Measurements from ENCODE around the gene GPX4.

Gene GPX4

DNA sequence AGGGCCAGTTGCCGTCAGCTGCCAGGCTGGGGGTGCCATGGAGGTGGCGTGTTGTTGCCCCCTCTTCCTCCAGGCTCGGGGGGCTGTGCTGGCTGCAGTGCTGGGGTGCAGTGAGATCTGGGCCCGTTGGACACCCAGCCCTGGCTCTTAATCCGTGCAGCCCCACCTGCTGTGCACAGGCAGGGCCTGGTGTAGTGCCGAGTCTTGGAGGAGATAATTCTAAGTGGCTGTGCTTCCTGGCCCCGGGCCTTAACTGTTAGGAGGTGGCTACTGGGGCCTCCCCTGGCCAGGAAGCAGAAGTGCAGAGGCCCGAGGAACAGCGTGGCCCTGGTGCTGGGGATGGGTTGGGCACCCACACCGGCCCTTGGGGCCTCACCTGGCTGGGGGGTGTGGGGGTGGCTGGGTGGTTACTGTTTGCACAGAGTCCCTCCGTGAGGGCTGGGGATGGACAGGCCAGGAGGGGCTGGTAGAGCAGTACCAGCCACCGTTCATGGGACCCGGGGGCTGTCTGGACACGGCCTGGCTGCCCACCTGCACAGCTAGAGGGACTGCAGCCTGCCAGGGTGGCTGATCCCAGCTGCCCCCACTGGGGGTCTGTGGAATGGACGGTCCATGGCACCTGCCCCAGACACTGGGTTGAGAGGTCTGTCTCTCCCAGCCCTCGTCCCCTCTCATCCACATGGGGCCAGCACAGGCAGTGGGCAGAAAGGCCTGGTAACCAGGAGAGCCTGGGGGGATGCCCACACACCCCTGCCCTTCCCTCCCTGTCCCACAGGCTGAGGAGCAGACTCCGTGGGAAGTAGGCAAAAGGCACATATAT is 3.3 kb downstream of the GPX4 start:
- TF ChIP-seq, protein P1, sequence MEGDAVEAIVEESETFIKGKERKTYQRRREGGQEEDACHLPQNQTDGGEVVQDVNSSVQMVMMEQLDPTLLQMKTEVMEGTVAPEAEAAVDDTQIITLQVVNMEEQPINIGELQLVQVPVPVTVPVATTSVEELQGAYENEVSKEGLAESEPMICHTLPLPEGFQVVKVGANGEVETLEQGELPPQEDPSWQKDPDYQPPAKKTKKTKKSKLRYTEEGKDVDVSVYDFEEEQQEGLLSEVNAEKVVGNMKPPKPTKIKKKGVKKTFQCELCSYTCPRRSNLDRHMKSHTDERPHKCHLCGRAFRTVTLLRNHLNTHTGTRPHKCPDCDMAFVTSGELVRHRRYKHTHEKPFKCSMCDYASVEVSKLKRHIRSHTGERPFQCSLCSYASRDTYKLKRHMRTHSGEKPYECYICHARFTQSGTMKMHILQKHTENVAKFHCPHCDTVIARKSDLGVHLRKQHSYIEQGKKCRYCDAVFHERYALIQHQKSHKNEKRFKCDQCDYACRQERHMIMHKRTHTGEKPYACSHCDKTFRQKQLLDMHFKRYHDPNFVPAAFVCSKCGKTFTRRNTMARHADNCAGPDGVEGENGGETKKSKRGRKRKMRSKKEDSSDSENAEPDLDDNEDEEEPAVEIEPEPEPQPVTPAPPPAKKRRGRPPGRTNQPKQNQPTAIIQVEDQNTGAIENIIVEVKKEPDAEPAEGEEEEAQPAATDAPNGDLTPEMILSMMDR (IDR thresholded peaks at IDR 0.05; ENCODE audit: borderline replicate concordance, insufficient read depth, low read depth, low read length), result 0 out of 2 replicates have a peak, but pooled peaks have one; percentile 4
- no peak overlapping the region for H3K4me3 ChIP-seq (ENCODE audit: low read depth, low read length)

DNA sequence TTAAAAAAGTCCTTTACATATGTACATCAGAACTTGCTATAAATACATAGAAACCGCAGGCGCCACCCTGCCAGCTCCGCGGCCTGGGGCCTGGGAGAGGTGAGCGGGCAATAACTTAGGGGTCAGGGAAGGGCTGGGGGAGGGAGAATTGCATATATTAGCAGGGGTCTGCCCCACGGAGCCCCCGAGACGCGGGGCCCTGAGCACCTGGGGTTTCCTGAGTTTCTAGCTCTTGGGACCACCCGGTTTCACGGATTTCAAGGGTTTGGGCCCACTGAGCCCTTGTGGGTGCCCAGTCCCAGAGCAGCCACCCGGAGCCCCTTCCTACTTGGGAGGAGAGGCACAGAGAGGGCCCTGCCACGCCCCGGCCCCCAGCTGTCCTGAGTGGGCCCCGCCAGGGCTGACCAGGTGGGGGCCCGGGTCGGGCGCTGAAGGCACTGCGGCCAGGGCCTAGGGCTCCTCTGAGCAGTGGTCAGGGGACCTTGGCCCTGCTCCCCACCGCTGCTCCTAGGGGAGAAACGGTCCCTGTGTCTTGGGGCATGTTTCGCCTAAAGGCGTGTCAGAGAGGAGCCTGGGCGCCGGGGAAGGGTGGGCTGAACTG is 4.0 kb downstream of the GPX4 start:
- H3K4me3 ChIP-seq (ENCODE audit: low read depth, low read length), result no peak overlapping the region
- TF ChIP-seq, protein P1 (IDR thresholded peaks at IDR 0.05; ENCODE audit: borderline replicate concordance, insufficient read depth, low read depth, low read length), result no peak

GRCh38 chr19:1108291-1109031 is 4.7 kb downstream of the GPX4 start:
- TF ChIP-seq, protein P1 (IDR thresholded peaks at IDR 0.05; ENCODE audit: borderline replicate concordance, insufficient read depth, low read depth, low read length), result no peak
- no peak overlapping the region for H3K4me3 ChIP-seq (ENCODE audit: low read depth, low read length)

DNA sequence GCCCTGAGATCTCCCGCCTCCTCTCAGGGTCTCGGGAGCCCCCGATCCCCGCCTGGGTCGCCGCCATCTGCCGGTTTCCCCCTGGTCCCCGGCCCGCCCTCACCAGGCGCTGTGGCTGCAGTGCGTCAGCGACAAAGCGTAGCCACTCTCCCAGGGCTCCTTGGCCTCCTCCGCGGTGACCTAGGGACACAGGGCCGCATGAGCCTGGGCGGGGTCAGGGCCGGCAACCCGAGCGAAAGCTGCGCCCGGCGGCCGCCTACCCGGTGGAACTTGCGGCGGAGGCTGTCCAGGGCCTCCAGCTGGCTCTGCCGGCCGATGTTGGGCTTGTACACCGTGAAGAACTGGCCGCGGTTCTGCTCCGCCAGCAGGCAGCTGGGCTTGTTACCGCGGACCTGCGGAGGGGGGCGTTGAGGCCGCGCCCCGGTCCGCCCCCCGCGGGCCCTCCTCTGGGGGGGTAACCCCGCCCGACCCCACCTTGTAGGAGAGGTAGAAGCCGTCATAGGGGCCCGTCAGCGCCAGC is 5.3 kb downstream of the GPX4 start:
- H3K4me3 ChIP-seq (ENCODE audit: low read depth, low read length), result no peak overlapping the region
- TF ChIP-seq, protein P1 (IDR thresholded peaks at IDR 0.05; ENCODE audit: borderline replicate concordance, insufficient read depth, low read depth, low read length), result no peak

- no peak overlapping the region for H3K4me3 ChIP-seq (ENCODE audit: low read depth, low read length)
- TF ChIP-seq, protein P1 (IDR thresholded peaks at IDR 0.05; ENCODE audit: borderline replicate concordance, insufficient read depth, low read depth, low read length), result no peak
These were observed 6.2 kb downstream of the GPX4 start for GRCh38 chr19:1109697-1110671.

Measured in GM12875 (cell line).